ENCODE results near the gene OR4E1. TPM values are rescaled to one million over a fixed set of nuclear protein-coding genes. Genes with fewer than 3 reads are reported as not detected.

OR4E1 gene
- total RNA-seq, 3 donors from 2014 or later, result not detected

- Histone ChIP-seq H3K4me3 (no peak overlapping the region), H3K27ac (no peak overlapping the region), H3K27me3 (no peaks in the 10 kb centered on the region), H3K36me3 (no peaks in the 10 kb centered on the region), H3K9me3 (peaks cover 0 to 5% of the 10 kb centered on the region in 2 donors), H3K4me1 (no peaks in the 10 kb centered on the region)
- intact Hi-C loops (cut with DNase I; ENCODE audit: low total_unique reads), result no loop called here
- TF ChIP-seq POLR2AphosphoS5 (IDR thresholded peaks at IDR 0.05) (no peak), CTCF (IDR thresholded peaks at IDR 0.05) (no peak), POLR2A (IDR thresholded peaks at IDR 0.05) (no peak)
- no peak for DNase-seq (ENCODE audit: low spot score in 2 of 2)
Measured at GRCh38 chr14:21652209-21652808, 21.3 kb downstream of the OR4E1 start.

- H3K27me3 ChIP-seq, result no peaks in the 10 kb centered on the region
- no peaks in the 10 kb centered on the region for H3K4me1 ChIP-seq
- no peaks in the 10 kb centered on the region for H3K36me3 ChIP-seq
- TF ChIP-seq POLR2A (IDR thresholded peaks at IDR 0.05), result no peak
- no peak for TF ChIP-seq CTCF (IDR thresholded peaks at IDR 0.05)
- no peak for TF ChIP-seq POLR2AphosphoS5 (IDR thresholded peaks at IDR 0.05)
- intact Hi-C loops (cut with DNase I; ENCODE audit: low total_unique reads), result no loop called here
- H3K4me3 ChIP-seq, result no peak overlapping the region
- no peak overlapping the region for H3K27ac ChIP-seq
- peaks cover 0 to 5% of the 10 kb centered on the region in 2 donors for H3K9me3 ChIP-seq
- DNase-seq (ENCODE audit: low spot score in 2 of 2), result no peak
Measured at GRCh38 chr14:21647380-21647779, 26.2 kb downstream of the OR4E1 start.

GRCh38 chr14:21643407-21643806 is 30.2 kb downstream of the OR4E1 start:
- Histone ChIP-seq H3K27me3 (no peaks in the 10 kb centered on the region), H3K4me1 (no peaks in the 10 kb centered on the region), H3K4me3 (no peak overlapping the region), H3K27ac (no peak overlapping the region), H3K9me3 (no peaks in the 10 kb centered on the region), H3K36me3 (no peaks in the 10 kb centered on the region)
- intact Hi-C loops (cut with DNase I; ENCODE audit: low total_unique reads), result no loop called here
- no peak for DNase-seq (ENCODE audit: low spot score in 2 of 2)
- no peak for TF ChIP-seq CTCF (IDR thresholded peaks at IDR 0.05)
- TF ChIP-seq POLR2A (IDR thresholded peaks at IDR 0.05), result no peak
- TF ChIP-seq POLR2AphosphoS5 (IDR thresholded peaks at IDR 0.05), result no peak

GRCh38 chr14:21642683-21643082 is 30.9 kb downstream of the OR4E1 start:
- no peaks in the 10 kb centered on the region for H3K4me1 ChIP-seq
- no peak for TF ChIP-seq POLR2AphosphoS5 (IDR thresholded peaks at IDR 0.05)
- TF ChIP-seq POLR2A (IDR thresholded peaks at IDR 0.05), result no peak
- TF ChIP-seq CTCF (IDR thresholded peaks at IDR 0.05), result no peak
- H3K36me3 ChIP-seq, result no peaks in the 10 kb centered on the region
- no peak overlapping the region for H3K4me3 ChIP-seq
- intact Hi-C loops (cut with DNase I; ENCODE audit: low total_unique reads), result no loop called here
- no peaks in the 10 kb centered on the region for H3K9me3 ChIP-seq
- no peak for DNase-seq (ENCODE audit: low spot score in 2 of 2)
- H3K27ac ChIP-seq, result no peak overlapping the region
- no peaks in the 10 kb centered on the region for H3K27me3 ChIP-seq

GRCh38 chr14:21634840-21635239 is 38.8 kb downstream of the OR4E1 start, which contains the start of gene OR10G2:
Gene OR10G2 (minus strand): TSS chr14:21634940. CDS start chr14:21634842, 98 bp downstream.
- Histone ChIP-seq H3K36me3 (no peaks in the 10 kb centered on the region), H3K4me1 (no peaks in the 10 kb centered on the region), H3K9me3 (no peaks in the 10 kb centered on the region), H3K27me3 (no peaks in the 10 kb centered on the region), H3K27ac (no peak within 1 kb of the TSS), H3K4me3 (no peak within 1 kb of the TSS)
- DNase-seq (ENCODE audit: low spot score in 2 of 2), result no peak
- TF ChIP-seq CTCF (IDR thresholded peaks at IDR 0.05) (no peak), POLR2AphosphoS5 (IDR thresholded peaks at IDR 0.05) (no peak), POLR2A (IDR thresholded peaks at IDR 0.05) (no peak)
- intact Hi-C loops (cut with DNase I; ENCODE audit: low total_unique reads), result no loop called here

Data from breast epithelium (tissue), 4 donors.